SK-N-SH treated with all-trans-retinoic acid at 6 μM for 48 hours (cell line): ENCODE results near the gene OR5AR1.

ENCODE experiments used
- ARNTL ChIP-seq: fragments of 450-650 bp; formaldehyde crosslinking; IDR thresholded peaks from 2 replicates; pipeline ENCODE4 v1.5.0; 2020; ENCODE audit warnings: low read depth, mild to moderate bottlenecking, moderate library complexity, borderline replicate concordance
- BACH2 ChIP-seq: fragments of 250-450 bp; sonication (Bioruptor Pico); IDR thresholded peaks from 2 replicates; pipeline ENCODE4 v1.9.0; 2021; ENCODE audit warnings: mild to moderate bottlenecking, borderline replicate concordance
- CREB5 ChIP-seq: fragments of 250-450 bp; sonication (Bioruptor Pico); IDR thresholded peaks from 2 replicates; pipeline ENCODE4 v1.5.1; 2020; ENCODE audit warnings: low read depth, mild to moderate bottlenecking, moderate library complexity
- GLIS3 ChIP-seq: fragments of 250-450 bp; sonication (Bioruptor Pico); IDR thresholded peaks from 2 replicates; pipeline ENCODE4 v1.5.0; 2020; ENCODE audit warnings: mild to moderate bottlenecking, moderate library complexity
- OSR1 ChIP-seq: fragments of 250-450 bp; sonication (Bioruptor Pico); IDR thresholded peaks from 2 replicates; pipeline ENCODE4 v1.8.0; 2022; ENCODE audit warnings: moderate library complexity, mild to moderate bottlenecking, inconsistent platforms
- PATZ1 ChIP-seq: fragments of 250-450 bp; sonication (Bioruptor Pico); IDR thresholded peaks from 2 replicates; pipeline ENCODE4 v1.8.0; 2020; ENCODE audit warnings: mild to moderate bottlenecking, moderate library complexity, borderline replicate concordance
- TCF4 ChIP-seq: fragments of 250-450 bp; sonication (Bioruptor Pico); IDR thresholded peaks from 2 replicates; pipeline ENCODE4 v1.8.0; 2021; ENCODE audit warnings: mild to moderate bottlenecking, moderate library complexity, borderline replicate concordance
- TOX ChIP-seq: fragments of 250-450 bp; sonication (Bioruptor Pico); IDR thresholded peaks from 2 replicates; pipeline ENCODE4 v1.8.0; 2021; ENCODE audit warnings: mild to moderate bottlenecking, moderate library complexity, borderline replicate concordance
- ZFP3 ChIP-seq: fragments of 250-450 bp; sonication (Bioruptor Pico); IDR thresholded peaks from 2 replicates; pipeline ENCODE4 v1.5.0; 2020; ENCODE audit warnings: mild to moderate bottlenecking, moderate library complexity
- ZFP30 ChIP-seq: fragments of 450-650 bp; formaldehyde crosslinking; IDR thresholded peaks from 2 replicates; pipeline ENCODE4 v1.5.0; 2022; ENCODE audit warnings: mild to moderate bottlenecking, moderate library complexity

GRCh38 chr11:56636861-56637260 is 26.6 kb upstream of the OR5AR1 start:
- TF ChIP-seq ARNTL = no peak
- TF ChIP-seq OSR1 = no peak
- no peak for TF ChIP-seq TCF4
- TF ChIP-seq TOX (CRISPR knock-in tag) = no peak
- no peak for TF ChIP-seq ZFP30 (CRISPR knock-in tag)
- TF ChIP-seq PATZ1 = no peak
- no peak for TF ChIP-seq BACH2 (CRISPR knock-in tag)
- TF ChIP-seq ZFP3 (CRISPR knock-in tag) = no peak
- TF ChIP-seq CREB5 = no peak
- TF ChIP-seq GLIS3 (CRISPR knock-in tag) = no peak
